GM23338 (cell line): ENCODE results near the gene PRKX. TPM values are rescaled to one million over a fixed set of nuclear protein-coding genes. Genes with fewer than 3 reads are reported as not detected.

Source experiments
- ATAC-seq: fragments of 200-7000 bp; cut with Tn5 transposase; 3 replicates; pipeline ENCODE4 v1.9.1; 2020
- DNase-seq: peaks from one replicate; pipeline ENCODE4 v3.0.0-alpha.2; 2015; ENCODE audit warnings: low spot score
- H2AFZ ChIP-seq: fragments of 200-600 bp; sonication (generic); 2 replicates; pipeline ENCODE4 v1.8.0; 2016; ENCODE audit warnings: antibody characterized with exemption, mild to moderate bottlenecking, moderate library complexity
- H3F3A ChIP-seq: fragments of 200-600 bp; sonication (generic); replicated peaks from 2 replicates; pipeline ENCODE4 v1.8.0; 2017; ENCODE audit warnings: antibody characterized with exemption, mixed run types, low read depth
- H3K27ac ChIP-seq: fragments of 200-600 bp; sonication (generic); 2 replicates; pipeline ENCODE4 v1.6.1; 2016; ENCODE audit warnings: low read depth
- H3K27me3 ChIP-seq: fragments of 200-600 bp; sonication (generic); 2 replicates; pipeline ENCODE4 v1.8.0; 2016; ENCODE audit warnings: mild to moderate bottlenecking, mixed run types, moderate library complexity; ENCODE audit not compliant: insufficient read depth
- H3K36me3 ChIP-seq: fragments of 200-600 bp; sonication (generic); 2 replicates; pipeline ENCODE4 v1.8.0; 2016; ENCODE audit warnings: mild to moderate bottlenecking; ENCODE audit not compliant: insufficient read depth
- H3K4me1 ChIP-seq: fragments of 200-600 bp; sonication (generic); 2 replicates; pipeline ENCODE4 v1.8.0; 2016; ENCODE audit warnings: mild to moderate bottlenecking, moderate library complexity; ENCODE audit not compliant: insufficient read depth
- H3K4me2 ChIP-seq: fragments of 200-600 bp; sonication (generic); 2 replicates; pipeline ENCODE4 v1.7.1; 2017; ENCODE audit warnings: mixed run types
- H3K4me3 ChIP-seq: fragments of 200-600 bp; sonication (generic); 2 replicates; pipeline ENCODE4 v1.6.1; 2016; ENCODE audit warnings: mixed run types
- H3K79me2 ChIP-seq: fragments of 200-600 bp; sonication (generic); replicated peaks from 2 replicates; pipeline ENCODE4 v1.8.0; 2017; ENCODE audit warnings: mild to moderate bottlenecking; ENCODE audit not compliant: insufficient read depth
- H3K9me2 ChIP-seq: fragments of 200-600 bp; sonication (generic); 2 replicates; pipeline ENCODE4 v1.8.0; 2017; ENCODE audit not compliant: insufficient read depth
- H4K20me1 ChIP-seq: fragments of 200-600 bp; sonication (generic); replicated peaks from 2 replicates; pipeline ENCODE4 v1.8.0; 2017; ENCODE audit warnings: mild to moderate bottlenecking; ENCODE audit not compliant: insufficient read depth
- H3K27ac Mint-ChIP-seq: 2 replicates; pipeline ENCODE4 v1.8.0; 2020; ENCODE audit warnings: inconsistent platforms, mild to moderate bottlenecking, moderate library complexity, mixed read lengths
- H3K27me3 Mint-ChIP-seq: 3 replicates; pipeline ENCODE4 v1.8.0; 2022; ENCODE audit warnings: low read depth, mild to moderate bottlenecking, moderate library complexity, mixed read lengths, inconsistent platforms; ENCODE audit not compliant: insufficient read depth, poor library complexity
- H3K36me3 Mint-ChIP-seq: 3 replicates; pipeline ENCODE4 v1.8.0; 2021; ENCODE audit warnings: low read depth, mild to moderate bottlenecking, inconsistent platforms, moderate library complexity, mixed read lengths
- H3K4me1 Mint-ChIP-seq: 3 replicates; pipeline ENCODE4 v1.8.0; 2020; ENCODE audit warnings: mild to moderate bottlenecking, inconsistent platforms, mixed read lengths
- H3K4me3 Mint-ChIP-seq: 3 replicates; pipeline ENCODE4 v1.8.0; 2021; ENCODE audit warnings: moderate library complexity, mild to moderate bottlenecking, inconsistent platforms, mixed read lengths
- H3K9me3 Mint-ChIP-seq: 3 replicates; pipeline ENCODE4 v1.8.0; 2020; ENCODE audit warnings: moderate library complexity, mild to moderate bottlenecking, inconsistent platforms, mixed read lengths
- CTCF ChIP-seq, 2 experiments: fragments of 200-600 bp in 1 of 2; sonication (generic) in 1 of 2; conservative IDR thresholded peaks; 2 replicates each; pipeline versions ENCODE4 v1.5.1 to v1.6.1; 2016 to 2017; ENCODE audit warnings: antibody characterized with exemption in 2 of 2, low read depth in 2 of 2, mild to moderate bottlenecking in 2 of 2, moderate library complexity in 1 of 2
- ETS1 ChIP-seq: IDR thresholded peaks from 2 replicates; pipeline ENCODE4 v1.6.1; 2016; ENCODE audit warnings: antibody characterized with exemption
- EZH2 ChIP-seq: fragments of 200-600 bp; sonication (generic); IDR thresholded peaks from one replicate; pipeline ENCODE4 v1.8.0; 2017; ENCODE audit warnings: antibody characterized with exemption, mild to moderate bottlenecking, low read depth; ENCODE audit not compliant: unreplicated experiment
- JUNB ChIP-seq: IDR thresholded peaks from one replicate; pipeline ENCODE4 v1.6.1; 2016; ENCODE audit warnings: antibody characterized with exemption; ENCODE audit not compliant: unreplicated experiment
- POLR2AphosphoS5 ChIP-seq: IDR thresholded peaks from 2 replicates; pipeline ENCODE4 v1.6.1; 2016; ENCODE audit warnings: antibody characterized with exemption, low read depth
- STAT1 ChIP-seq: IDR thresholded peaks from one replicate; pipeline ENCODE4 v1.6.1; 2016; ENCODE audit warnings: antibody characterized with exemption; ENCODE audit not compliant: unreplicated experiment
- ZNF114 ChIP-seq: fragments of 250-450 bp; sonication (Bioruptor Pico); IDR thresholded peaks from 2 replicates; pipeline ENCODE4 v1.5.0; 2020; ENCODE audit warnings: mild to moderate bottlenecking, moderate library complexity
- polyA plus RNA-seq: library from polyadenylated mRNA; unstranded; fragments of >200 nt; fragmentation: Nextera tagmentation; extraction: Ambion mirVana; gene quantifications from 2 replicates; pipeline ENCODE4 v1.2.1, GENCODE V29; 2016
- total RNA-seq: library from RNA; depleted of rRNA; stranded (reverse); fragments of >200 nt; shearing (Covaris generic); gene quantifications from 2 replicates; pipeline ENCODE4 v1.2.3, GENCODE V29; 2014
- TF ChIP-seq, protein P1 (sequence below): IDR thresholded peaks from one replicate; pipeline ENCODE4 v1.6.1; 2018; ENCODE audit warnings: antibody characterized with exemption; ENCODE audit not compliant: unreplicated experiment
- TF ChIP-seq, protein P2 (sequence below): fragments of 250-450 bp; sonication (Bioruptor Pico); IDR thresholded peaks from 2 replicates; pipeline ENCODE4 v1.5.0; 2020; ENCODE audit warnings: mild to moderate bottlenecking, moderate library complexity

The PRKX gene
- total and polyA plus RNA-seq, 2 experiments from 2014 or later, result 12.9 to 43.5 TPM

DNA sequence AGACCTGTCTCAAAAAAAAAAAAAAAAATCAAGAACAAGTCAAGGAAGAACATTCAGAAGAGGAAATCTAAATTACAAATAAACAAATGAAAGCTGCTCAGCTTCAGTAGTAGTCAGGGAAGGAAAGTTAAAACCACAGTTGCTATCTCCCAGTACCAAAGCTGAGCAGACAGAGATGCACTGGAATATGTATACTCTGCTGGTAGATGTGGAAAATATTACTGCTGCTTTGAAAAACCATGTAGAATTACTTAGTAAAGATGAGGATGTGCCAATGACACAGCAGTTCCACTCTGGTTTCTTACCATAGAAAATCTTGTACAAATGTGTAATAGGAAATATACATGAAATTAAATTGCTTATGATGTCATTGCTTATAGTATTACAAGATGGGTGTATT, 25.1 kb upstream of the PRKX start:
- no peak for DNase-seq
- H3K36me3 ChIP-seq, result no peaks in the 10 kb centered on the region
- no peak for ATAC-seq

More for the DNA sequence above, 25.1 kb upstream of the PRKX start:
- Mint-ChIP-seq H3K27ac (no peak overlapping the region), H3K27me3 (peaks cover 2% of the 10 kb centered on the region), H3K4me1 (no peaks in the 10 kb centered on the region), H3K36me3 (peaks cover 2% of the 10 kb centered on the region; the same call in 2 of the 3 replicates), H3K4me3 (no peak overlapping the region), H3K9me3 (peaks cover 10% of the 10 kb centered on the region; the same call in 2 of the 3 replicates)
- Histone ChIP-seq H2AFZ (no peak overlapping the region), H3K27ac (no peak overlapping the region), H3K79me2 (no peaks in the 10 kb centered on the region), H3K4me3 (no peak overlapping the region), H3K4me2 (no peak overlapping the region), H3F3A (no peaks in the 10 kb centered on the region), H4K20me1 (no peaks in the 10 kb centered on the region), H3K4me1 (no peaks in the 10 kb centered on the region), H3K27me3 (no peaks in the 10 kb centered on the region), H3K9me2 (no peaks in the 10 kb centered on the region)
- TF ChIP-seq, protein P1, sequence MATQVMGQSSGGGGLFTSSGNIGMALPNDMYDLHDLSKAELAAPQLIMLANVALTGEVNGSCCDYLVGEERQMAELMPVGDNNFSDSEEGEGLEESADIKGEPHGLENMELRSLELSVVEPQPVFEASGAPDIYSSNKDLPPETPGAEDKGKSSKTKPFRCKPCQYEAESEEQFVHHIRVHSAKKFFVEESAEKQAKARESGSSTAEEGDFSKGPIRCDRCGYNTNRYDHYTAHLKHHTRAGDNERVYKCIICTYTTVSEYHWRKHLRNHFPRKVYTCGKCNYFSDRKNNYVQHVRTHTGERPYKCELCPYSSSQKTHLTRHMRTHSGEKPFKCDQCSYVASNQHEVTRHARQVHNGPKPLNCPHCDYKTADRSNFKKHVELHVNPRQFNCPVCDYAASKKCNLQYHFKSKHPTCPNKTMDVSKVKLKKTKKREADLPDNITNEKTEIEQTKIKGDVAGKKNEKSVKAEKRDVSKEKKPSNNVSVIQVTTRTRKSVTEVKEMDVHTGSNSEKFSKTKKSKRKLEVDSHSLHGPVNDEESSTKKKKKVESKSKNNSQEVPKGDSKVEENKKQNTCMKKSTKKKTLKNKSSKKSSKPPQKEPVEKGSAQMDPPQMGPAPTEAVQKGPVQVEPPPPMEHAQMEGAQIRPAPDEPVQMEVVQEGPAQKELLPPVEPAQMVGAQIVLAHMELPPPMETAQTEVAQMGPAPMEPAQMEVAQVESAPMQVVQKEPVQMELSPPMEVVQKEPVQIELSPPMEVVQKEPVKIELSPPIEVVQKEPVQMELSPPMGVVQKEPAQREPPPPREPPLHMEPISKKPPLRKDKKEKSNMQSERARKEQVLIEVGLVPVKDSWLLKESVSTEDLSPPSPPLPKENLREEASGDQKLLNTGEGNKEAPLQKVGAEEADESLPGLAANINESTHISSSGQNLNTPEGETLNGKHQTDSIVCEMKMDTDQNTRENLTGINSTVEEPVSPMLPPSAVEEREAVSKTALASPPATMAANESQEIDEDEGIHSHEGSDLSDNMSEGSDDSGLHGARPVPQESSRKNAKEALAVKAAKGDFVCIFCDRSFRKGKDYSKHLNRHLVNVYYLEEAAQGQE, result no peak
- TF ChIP-seq ETS1 (no peak), EZH2 (no peak), JUNB (no peak), POLR2AphosphoS5 (no peak), ZNF114 (CRISPR knock-in tag) (no peak), CTCF (conservative IDR thresholded peaks at IDR 0.05; ENCODE audit: low read depth in 2 of 2) (no peak), STAT1 (no peak)
- TF ChIP-seq, protein P2, sequence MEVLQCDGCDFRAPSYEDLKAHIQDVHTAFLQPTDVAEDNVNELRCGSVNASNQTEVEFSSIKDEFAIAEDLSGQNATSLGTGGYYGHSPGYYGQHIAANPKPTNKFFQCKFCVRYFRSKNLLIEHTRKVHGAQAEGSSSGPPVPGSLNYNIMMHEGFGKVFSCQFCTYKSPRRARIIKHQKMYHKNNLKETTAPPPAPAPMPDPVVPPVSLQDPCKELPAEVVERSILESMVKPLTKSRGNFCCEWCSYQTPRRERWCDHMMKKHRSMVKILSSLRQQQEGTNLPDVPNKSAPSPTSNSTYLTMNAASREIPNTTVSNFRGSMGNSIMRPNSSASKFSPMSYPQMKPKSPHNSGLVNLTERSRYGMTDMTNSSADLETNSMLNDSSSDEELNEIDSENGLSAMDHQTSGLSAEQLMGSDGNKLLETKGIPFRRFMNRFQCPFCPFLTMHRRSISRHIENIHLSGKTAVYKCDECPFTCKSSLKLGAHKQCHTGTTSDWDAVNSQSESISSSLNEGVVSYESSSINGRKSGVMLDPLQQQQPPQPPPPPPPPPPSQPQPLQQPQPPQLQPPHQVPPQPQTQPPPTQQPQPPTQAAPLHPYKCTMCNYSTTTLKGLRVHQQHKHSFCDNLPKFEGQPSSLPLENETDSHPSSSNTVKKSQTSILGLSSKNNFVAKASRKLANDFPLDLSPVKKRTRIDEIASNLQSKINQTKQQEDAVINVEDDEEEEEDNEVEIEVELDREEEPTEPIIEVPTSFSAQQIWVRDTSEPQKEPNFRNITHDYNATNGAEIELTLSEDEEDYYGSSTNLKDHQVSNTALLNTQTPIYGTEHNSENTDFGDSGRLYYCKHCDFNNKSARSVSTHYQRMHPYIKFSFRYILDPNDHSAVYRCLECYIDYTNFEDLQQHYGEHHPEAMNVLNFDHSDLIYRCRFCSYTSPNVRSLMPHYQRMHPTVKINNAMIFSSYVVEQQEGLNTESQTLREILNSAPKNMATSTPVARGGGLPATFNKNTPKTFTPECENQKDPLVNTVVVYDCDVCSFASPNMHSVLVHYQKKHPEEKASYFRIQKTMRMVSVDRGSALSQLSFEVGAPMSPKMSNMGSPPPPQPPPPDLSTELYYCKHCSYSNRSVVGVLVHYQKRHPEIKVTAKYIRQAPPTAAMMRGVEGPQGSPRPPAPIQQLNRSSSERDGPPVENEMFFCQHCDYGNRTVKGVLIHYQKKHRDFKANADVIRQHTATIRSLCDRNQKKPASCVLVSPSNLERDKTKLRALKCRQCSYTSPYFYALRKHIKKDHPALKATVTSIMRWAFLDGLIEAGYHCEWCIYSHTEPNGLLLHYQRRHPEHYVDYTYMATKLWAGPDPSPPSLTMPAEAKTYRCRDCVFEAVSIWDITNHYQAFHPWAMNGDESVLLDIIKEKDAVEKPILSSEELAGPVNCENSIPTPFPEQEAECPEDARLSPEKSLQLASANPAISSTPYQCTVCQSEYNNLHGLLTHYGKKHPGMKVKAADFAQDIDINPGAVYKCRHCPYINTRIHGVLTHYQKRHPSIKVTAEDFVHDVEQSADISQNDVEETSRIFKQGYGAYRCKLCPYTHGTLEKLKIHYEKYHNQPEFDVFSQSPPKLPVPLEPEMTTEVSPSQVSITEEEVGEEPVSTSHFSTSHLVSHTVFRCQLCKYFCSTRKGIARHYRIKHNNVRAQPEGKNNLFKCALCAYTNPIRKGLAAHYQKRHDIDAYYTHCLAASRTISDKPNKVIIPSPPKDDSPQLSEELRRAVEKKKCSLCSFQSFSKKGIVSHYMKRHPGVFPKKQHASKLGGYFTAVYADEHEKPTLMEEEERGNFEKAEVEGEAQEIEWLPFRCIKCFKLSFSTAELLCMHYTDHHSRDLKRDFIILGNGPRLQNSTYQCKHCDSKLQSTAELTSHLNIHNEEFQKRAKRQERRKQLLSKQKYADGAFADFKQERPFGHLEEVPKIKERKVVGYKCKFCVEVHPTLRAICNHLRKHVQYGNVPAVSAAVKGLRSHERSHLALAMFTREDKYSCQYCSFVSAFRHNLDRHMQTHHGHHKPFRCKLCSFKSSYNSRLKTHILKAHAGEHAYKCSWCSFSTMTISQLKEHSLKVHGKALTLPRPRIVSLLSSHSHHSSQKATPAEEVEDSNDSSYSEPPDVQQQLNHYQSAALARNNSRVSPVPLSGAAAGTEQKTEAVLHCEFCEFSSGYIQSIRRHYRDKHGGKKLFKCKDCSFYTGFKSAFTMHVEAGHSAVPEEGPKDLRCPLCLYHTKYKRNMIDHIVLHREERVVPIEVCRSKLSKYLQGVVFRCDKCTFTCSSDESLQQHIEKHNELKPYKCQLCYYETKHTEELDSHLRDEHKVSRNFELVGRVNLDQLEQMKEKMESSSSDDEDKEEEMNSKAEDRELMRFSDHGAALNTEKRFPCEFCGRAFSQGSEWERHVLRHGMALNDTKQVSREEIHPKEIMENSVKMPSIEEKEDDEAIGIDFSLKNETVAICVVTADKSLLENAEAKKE, result no peak
